Measurements from ENCODE around the gene PDCD1.
"Not testable (repeated sequence)": the region's sequence is repeated elsewhere in the genome, so short reads cannot be mapped to it uniquely, and the experiment has no call there.

PDCD1 gene

GRCh38 chr2:241858206-241859016, at the start of gene PDCD1:
Gene PDCD1, minus strand, starts transcription at chr2:241858894. Its CDS starts 56 bp downstream, at chr2:241858838.
- no peak for DNase-seq

- not testable (repeated sequence) for DNase-seq
Measured at GRCh38 chr2:241907831-241908230, 49.1 kb upstream of the PDCD1 start.

DNA sequence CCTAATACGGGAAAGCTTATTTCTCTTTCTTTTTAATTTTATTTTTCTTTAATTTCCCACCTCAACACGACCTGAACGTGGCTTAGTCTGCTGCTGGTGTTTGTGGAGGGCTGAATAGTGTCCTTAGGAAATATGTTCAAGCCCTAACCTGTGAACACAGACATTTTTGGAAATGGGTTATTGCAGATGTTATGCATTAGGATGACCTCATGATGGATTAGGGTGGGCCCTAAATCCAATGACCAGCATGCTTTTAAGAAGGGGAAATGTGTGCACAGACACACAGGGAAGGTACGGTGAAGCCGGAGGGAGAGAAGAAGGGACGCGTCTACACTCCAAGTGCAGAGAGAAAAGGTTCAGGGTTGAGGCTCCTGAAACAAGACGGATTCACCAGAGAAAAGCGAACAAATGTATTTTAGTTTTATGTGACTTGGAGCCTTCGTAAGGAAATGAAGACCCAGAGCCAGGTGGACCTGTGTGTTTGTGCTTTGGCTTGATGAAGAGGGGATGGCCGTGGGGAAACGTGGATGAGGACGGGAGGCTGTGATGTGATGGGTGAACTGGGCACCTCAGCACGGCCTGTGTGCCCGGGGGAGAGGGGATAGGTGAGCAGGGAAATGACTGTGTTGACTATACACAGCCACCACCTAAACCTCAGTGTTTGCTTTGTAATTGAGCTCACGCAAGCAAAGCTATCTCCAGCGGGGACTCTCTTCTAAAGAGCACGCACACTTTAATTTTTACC, 48.3 kb upstream of the PDCD1 start:
- peak; percentile 31 for DNase-seq

- DNase-seq = not testable (repeated sequence)
Measured at GRCh38 chr2:241906378-241906770, 47.7 kb upstream of the PDCD1 start.

GRCh38 chr2:241905716-241906377, 47.2 kb upstream of the PDCD1 start:
- no peak for DNase-seq

DNA sequence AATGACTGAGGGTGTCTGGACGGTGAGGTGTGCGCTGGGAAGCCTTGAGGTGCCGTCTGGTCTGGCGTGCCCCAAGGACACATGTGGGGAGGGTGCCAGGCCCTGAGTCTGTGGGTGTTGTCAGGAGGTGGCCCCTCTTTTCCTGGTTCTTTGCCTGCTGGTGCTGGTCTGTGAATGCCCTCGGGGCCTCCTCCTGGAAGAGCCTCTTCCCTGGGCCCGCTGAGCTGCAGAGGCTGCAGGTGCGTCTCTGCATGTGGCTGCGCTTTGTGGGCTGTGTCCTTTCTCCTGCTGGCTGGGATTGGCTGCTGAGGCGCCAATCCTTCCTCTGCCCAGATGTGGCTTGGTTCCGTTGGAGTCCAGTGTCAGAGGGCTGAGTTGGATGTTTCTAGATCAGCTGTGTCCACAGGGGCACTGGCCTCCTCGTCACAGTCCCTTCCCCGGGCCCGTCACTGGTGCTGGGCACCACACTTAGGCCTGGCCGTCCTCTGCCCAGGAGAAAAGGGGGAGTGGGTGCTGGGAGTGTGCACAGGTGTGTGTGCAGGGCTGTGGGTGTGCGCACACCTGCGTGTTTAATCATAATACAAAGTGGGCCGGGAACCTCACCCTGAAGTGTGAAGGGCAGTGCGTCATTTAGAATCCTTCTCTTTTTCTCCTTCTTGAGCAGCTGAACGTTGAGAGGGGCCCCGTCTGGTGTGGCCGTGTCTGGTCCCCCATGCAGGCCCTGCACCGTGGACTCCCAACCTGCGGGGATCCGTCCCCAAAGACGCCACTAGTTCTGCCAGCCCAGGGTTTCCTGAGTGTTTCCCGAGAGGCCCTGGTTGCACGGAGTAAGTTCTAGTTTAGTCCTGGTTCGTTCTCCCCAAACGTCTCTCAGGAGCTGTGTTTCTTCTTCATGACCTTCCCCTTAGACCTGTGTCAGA, 46.4 kb upstream of the PDCD1 start:
- no peak for DNase-seq

- no peak for DNase-seq
Measured at GRCh38 chr2:241904011-241904718, 45.5 kb upstream of the PDCD1 start.

- DNase-seq = peak; percentile 36
Measured at GRCh38 chr2:241903121-241904010, 44.7 kb upstream of the PDCD1 start.

GRCh38 chr2:241902357-241902991, 43.8 kb upstream of the PDCD1 start:
- no peak for DNase-seq

DNA sequence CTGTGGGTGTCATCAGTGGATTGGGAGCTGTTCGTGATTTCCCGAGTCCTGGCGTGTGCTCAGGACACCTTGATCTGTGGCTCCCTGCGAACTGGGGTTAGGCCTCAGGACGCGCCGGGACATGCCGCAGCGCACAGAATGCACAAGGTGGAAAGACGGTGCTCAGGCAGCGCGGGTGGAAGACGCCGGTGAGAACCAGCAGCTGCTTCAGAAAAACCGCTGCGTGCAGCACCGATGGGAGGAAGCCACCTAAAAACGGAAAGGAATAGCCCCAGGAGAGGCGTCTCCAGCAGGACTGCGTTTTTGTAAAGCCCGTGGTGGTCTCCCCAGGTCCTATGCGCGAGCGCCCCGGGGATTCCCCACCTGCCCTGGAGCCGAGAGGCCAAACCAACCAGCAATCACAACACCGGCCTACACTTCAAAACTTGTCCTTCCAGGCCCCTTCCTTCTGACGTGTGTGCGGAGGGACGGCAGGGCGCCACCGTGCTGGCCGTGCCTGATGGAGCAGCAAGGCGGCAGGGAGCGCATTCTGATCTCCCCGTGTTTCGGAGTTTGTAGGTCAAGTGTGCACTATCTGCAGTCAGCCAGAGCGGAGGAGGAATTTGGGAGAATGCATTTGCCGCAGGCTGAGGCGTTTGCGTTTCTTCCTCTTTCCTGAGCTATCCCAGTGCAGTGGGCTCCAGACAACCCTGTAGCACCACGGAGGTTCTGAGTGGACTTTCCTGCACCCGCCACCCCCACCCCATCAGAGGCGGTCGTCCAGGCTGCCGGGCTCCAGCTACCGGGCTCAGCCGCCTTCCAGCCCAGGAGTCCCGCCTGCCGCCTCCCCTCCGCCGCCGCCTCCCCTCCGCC, 43.0 kb upstream of the PDCD1 start:
- no peak for DNase-seq

- no peak for DNase-seq
Measured at GRCh38 chr2:241901018-241901380, 42.3 kb upstream of the PDCD1 start.

- DNase-seq = no peak
Measured at GRCh38 chr2:241900251-241901017, 41.7 kb upstream of the PDCD1 start.

DNA sequence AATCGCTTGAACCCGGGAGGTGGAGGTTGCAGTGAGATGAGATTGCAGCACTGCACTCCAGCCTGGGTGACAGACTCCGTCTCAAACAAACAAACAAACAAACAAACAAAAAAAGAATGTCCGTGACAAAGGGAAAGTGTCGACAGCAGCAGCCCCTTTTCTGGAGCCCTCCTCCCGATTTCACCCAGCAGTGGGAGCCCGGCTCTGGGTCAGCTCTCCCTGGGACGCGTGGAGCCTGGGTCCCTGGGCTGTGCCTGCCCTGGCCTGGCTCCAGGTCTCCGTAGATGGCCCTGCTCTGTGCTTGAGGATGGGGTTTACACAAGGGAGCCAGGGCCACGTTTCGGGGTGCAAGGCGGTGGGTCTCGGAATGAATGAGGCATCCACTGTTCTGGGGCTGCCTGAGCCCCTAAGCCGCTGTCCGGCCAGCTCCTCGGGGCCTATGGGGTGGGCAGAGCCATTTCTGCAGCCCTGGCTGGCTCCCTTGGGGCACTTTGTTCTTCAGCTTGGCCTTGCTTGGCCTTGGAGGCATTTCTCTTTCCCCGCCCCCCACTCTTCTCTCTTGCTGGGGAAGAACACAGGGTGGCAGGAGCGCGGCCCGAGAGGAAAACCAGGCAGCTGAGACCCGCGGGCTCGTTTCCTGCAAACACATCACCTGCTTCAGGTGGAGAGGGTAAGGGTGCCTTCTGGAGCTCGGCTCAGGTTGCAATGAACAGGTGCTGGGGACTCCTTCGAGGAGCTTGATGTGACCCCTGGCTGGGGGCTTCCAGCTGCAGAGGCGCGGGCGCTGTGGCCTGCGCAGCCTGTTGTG, 40.0 kb upstream of the PDCD1 start:
- DNase-seq = peak; percentile 53

DNA sequence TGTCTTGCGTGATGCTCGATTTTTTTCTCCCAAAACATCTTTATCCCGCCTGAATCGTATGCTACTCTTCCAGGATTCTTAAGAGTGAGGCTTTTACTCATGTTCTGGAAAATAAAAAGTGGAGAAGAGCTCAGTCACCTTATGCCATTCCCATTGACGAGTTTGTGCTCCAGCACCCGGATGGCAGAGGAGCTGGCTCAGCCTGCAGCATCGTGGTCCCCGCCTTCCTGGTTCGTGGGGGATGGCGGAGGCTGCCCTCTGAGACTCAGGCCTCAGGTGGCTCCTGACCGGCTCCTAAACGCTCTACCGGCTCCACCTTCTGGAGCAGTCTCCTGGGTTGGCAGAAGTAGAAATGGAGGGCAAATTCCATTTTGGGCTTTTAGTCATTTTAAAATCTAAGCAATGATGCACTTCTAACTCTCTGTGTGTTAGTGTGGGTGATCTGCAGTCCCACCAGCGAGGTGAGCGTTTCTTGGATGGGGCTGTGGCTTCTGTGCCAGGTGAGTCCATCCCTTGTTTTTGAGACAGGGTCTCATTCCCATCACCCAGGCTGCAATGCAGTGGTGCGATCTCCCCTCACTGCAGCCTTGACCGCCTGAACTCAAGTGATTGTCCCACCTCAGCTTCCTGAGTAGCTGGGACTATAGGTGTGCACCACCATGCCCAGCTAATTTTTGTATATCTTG, 38.7 kb upstream of the PDCD1 start:
- no peak for DNase-seq

DNA sequence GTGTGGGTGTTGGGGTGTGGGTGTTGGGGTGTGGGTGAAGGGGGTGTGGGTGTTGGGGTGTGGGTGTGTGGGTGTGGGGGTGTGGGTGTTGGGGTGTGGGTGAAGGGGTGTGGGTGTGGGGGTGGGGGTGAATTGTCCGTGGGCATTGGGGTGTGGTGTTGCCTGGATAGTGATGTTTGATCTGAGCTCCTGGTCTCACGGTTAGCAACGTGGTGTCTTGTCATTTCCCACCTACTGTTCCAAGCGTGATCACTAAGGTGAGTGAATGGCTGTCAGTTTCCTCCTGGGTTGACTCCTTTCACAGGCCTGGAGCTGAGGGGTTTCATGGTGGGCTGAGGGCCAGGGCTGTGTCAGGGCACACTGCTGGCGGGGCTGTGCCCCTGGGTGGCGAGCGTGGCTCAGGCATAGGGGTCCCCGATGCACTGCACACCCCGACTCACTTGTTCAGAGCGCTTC, 38.1 kb upstream of the PDCD1 start:
- no peak for DNase-seq

GRCh38 chr2:241895712-241896641, 37.3 kb upstream of the PDCD1 start:
- peak; percentile 40 for DNase-seq
